ENCODE results near the gene TPSG1. TPM values are rescaled to one million over a fixed set of nuclear protein-coding genes. Genes with fewer than 3 reads are reported as not detected.

TPSG1 gene
- total and polyA plus RNA-seq, 11 donors, result not detected

DNA sequence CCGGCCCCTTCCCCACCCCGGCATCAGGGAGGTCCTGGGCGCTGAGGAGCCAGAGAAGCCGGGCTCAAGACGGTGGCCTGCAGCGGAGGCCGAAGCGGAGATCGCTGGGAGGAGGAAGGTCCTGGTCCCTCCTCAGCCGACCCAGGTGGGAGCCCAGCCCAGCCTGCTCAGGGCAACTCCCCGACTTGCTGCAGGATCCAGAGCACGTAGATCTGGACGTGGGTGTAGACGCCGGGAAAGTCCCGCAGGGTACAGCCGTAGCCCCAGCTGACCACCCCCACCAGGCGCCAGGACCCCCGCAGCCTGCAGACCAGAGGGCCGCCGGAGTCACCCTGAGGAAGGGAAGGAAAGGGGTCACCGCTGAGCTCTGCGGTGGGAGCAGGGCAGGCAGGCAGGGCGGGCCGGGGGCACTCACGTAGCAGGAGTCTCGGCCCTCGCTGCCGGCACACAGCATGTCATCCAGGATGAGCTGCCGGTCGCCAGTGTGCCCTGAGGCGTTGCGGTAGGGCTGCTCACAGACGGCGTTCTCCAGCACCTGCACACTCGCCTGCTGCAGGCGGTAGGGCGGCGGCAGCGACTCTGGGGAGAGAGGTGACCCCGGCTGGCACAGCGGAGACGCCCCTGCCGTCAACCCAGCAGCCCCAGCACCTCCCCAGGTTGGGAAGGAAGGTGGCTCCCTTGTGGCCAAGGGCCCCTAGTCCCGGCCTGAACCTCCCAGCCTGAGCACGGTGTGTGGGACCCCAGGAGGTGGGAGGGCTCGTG lies 36.2 kb upstream of the TPSG1 start:
- intact Hi-C loops (cut with DNase I), result no loop called here
- Histone ChIP-seq H3K36me3 (no peaks in the 10 kb centered on the region), H3K4me1 (peaks cover 0 to 6% (median 0%) of the 10 kb centered on the region in 12 donors), H3K27me3 (peaks cover 4 to 65% (median 36%) of the 10 kb centered on the region in 9 donors), H3K9me3 (no peaks in the 10 kb centered on the region), H3K27ac (no peak overlapping the region), H3K4me3 (no peak overlapping the region)
- WGBS, 4 donors, result 10 to 25% (median 12%) methylated on average over 10 to 47 of the region's 47 CpGs
- no peak for ATAC-seq
- TF ChIP-seq, protein P1, sequence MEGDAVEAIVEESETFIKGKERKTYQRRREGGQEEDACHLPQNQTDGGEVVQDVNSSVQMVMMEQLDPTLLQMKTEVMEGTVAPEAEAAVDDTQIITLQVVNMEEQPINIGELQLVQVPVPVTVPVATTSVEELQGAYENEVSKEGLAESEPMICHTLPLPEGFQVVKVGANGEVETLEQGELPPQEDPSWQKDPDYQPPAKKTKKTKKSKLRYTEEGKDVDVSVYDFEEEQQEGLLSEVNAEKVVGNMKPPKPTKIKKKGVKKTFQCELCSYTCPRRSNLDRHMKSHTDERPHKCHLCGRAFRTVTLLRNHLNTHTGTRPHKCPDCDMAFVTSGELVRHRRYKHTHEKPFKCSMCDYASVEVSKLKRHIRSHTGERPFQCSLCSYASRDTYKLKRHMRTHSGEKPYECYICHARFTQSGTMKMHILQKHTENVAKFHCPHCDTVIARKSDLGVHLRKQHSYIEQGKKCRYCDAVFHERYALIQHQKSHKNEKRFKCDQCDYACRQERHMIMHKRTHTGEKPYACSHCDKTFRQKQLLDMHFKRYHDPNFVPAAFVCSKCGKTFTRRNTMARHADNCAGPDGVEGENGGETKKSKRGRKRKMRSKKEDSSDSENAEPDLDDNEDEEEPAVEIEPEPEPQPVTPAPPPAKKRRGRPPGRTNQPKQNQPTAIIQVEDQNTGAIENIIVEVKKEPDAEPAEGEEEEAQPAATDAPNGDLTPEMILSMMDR (IDR thresholded peaks at IDR 0.05), result no peak
- no peak for TF ChIP-seq POLR2A (IDR thresholded peaks at IDR 0.05)
- peak in 2 of 5 donors; percentile 12 to 19 for DNase-seq

DNA sequence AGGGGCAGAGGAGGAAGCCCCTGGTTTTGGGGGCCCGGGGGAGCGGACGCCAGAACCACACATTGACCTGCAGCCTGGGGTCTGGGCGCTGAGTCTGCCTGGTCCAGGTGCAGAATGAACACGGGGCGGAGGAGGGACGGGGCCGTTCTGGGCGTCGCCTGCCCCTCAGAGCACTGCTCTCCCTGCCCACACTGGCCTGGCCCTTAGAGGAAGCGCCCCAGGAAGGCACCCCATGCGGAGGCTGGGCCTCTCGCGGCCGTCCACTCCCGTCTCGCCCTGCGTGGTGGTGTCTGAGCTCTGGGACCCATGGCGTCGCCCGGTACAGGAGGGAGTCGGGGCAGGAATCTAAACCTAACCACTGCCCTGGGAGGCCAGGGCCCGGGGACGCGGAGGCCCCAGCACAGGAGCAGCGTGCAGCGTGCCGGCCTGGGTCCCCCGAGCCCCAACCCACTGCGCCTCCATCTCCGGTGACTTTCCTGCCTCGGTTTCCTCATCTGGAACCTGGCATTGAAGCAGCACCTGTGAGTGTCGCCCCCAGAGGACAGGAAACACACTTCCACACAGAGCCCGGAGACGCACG lies 35.1 kb upstream of the TPSG1 start:
- no peak for TF ChIP-seq POLR2A (IDR thresholded peaks at IDR 0.05)
- TF ChIP-seq, protein P1 (IDR thresholded peaks at IDR 0.05), result no peak
- no peak for ATAC-seq
- no peak overlapping the region for H3K27ac ChIP-seq
- peaks cover 0 to 6% (median 0%) of the 10 kb centered on the region in 12 donors for H3K4me1 ChIP-seq
- H3K9me3 ChIP-seq, result no peaks in the 10 kb centered on the region
- intact Hi-C loops (cut with DNase I), result no loop called here
- no peak overlapping the region for H3K4me3 ChIP-seq
- DNase-seq, result peak in 2 of 5 donors; percentile 8 to 14
- WGBS, 4 donors, result 65 to 83% (median 70%) methylated on average over 24 to 36 of the region's 36 CpGs
- H3K27me3 ChIP-seq, result peaks cover 4 to 65% (median 36%) of the 10 kb centered on the region in 9 donors
- no peaks in the 10 kb centered on the region for H3K36me3 ChIP-seq

DNA sequence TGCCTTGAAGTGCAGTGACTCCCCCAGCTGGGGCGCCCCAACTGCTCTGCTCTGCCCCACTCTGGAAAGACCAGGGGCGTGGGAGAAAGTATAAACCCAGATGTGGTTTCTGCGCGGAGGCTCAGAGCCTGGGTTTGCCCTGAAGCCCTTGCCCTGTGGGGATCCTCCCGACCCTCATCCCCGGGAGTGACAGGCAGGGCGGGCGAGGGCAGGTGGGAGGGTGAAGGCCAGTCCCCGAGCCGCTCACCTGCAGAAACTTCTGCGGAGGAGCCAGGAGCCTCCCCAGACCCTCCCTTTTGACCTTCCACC lies 34.6 kb upstream of the TPSG1 start:
- WGBS, 4 donors, result 20 to 34% (median 27%) methylated on average over 4 to 11 of the region's 11 CpGs
- H3K27ac ChIP-seq, result no peak overlapping the region
- no peaks in the 10 kb centered on the region for H3K9me3 ChIP-seq
- no peak for TF ChIP-seq POLR2A (IDR thresholded peaks at IDR 0.05)
- TF ChIP-seq, protein P1 (IDR thresholded peaks at IDR 0.05), result no peak
- H3K4me1 ChIP-seq, result peaks cover 0 to 6% (median 0%) of the 10 kb centered on the region in 12 donors
- H3K27me3 ChIP-seq, result peaks cover 4 to 65% (median 36%) of the 10 kb centered on the region in 9 donors
- no peak overlapping the region for H3K4me3 ChIP-seq
- H3K36me3 ChIP-seq, result no peaks in the 10 kb centered on the region
- ATAC-seq (no peak), DNase-seq (no peak)
- intact Hi-C loops (cut with DNase I), result no loop called here

DNA sequence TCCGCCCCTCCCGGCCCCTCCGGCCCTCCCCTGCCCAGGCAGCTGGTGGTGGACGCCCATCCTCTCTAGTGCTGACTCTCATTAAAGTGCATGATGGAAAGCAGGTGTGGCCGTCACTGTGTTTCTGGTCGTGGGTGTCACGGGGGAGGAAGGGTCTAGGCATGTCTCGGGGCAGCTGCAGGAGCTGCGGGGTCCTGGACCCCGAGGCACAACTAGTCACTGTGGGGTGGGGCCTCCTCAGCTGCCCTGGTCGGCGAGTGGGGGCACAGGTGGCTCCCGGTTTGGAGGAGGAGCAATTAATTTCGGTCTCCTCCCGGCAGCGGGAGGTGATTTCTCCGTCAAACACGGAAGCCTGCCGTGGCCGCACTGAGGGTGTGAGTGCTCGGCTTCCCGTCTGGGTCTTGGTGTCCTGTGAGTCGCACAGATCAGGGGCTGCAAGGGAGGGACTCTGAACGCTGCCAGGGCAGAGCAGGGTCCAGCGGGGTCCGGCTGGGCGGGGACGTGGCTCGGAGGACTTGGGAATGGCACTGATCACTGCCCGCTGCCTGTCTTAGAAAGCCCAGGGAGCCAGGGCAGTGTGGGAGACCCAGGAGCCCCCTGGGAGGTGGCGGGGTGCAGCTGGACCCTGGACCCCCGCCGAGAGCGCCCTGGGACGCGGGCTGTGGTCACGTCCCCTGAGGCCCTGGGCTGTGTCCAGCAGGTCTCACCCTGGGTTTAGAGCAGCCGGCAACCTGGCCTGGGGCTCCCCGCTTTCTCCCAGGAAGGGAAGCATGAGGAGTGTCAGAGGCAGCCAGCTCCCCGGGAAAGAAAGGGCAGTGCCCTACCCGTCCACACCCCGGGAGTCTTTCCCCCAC lies 34.1 kb upstream of the TPSG1 start:
- TF ChIP-seq POLR2A (IDR thresholded peaks at IDR 0.05), result no peak
- TF ChIP-seq, protein P1 (IDR thresholded peaks at IDR 0.05), result no peak
- no peak for ATAC-seq
- Histone ChIP-seq H3K4me1 (peaks cover 0 to 6% (median 0%) of the 10 kb centered on the region in 12 donors), H3K36me3 (no peaks in the 10 kb centered on the region), H3K4me3 (no peak overlapping the region), H3K27me3 (peaks cover 4 to 65% (median 36%) of the 10 kb centered on the region in 9 donors), H3K27ac (no peak overlapping the region), H3K9me3 (no peaks in the 10 kb centered on the region)
- peak in 2 of 5 donors; percentile 15 to 16 for DNase-seq
- WGBS, 4 donors, result 9 to 21% (median 20%) methylated on average over 10 to 42 of the region's 42 CpGs
- intact Hi-C loops (cut with DNase I), result no loop called here

All from heart left ventricle (tissue), 16 donors.